NCI-H524 treated with DMSO at 0.1 percent for 48 hours (cell line): ENCODE results near the gene SLC2A10.

Experiments used
- DNase-seq: peaks from one replicate; lab custom pipeline; 2025; lab: John Stamatoyannopoulos, UW

SLC2A10 gene

GRCh38 chr20:46770330-46771194 lies 61.1 kb downstream of the SLC2A10 start:
- DNase-seq = no peak

- DNase-seq = no peak
Measured at GRCh38 chr20:46771195-46771588, 61.7 kb downstream of the SLC2A10 start.

- DNase-seq = no peak
Measured at GRCh38 chr20:46772901-46773300, 63.5 kb downstream of the SLC2A10 start.

GRCh38 chr20:46773680-46774079 lies 64.2 kb downstream of the SLC2A10 start:
- DNase-seq = no peak

GRCh38 chr20:46774236-46774635 lies 64.8 kb downstream of the SLC2A10 start:
- no peak for DNase-seq

- DNase-seq = no peak
Measured at GRCh38 chr20:46774943-46775560, 65.6 kb downstream of the SLC2A10 start.

GRCh38 chr20:46775806-46776205 lies 66.4 kb downstream of the SLC2A10 start:
- DNase-seq = no peak

- DNase-seq = no peak
Measured at GRCh38 chr20:46777331-46777730, 67.9 kb downstream of the SLC2A10 start.

- DNase-seq = no peak
Measured at GRCh38 chr20:46779831-46780230, 70.4 kb downstream of the SLC2A10 start.

- no peak for DNase-seq
Measured at GRCh38 chr20:46784436-46785127, 75.1 kb downstream of the SLC2A10 start.
